Erythroblast (primary cell): Measurements from ENCODE around the gene DHX30.

Source experiments
- GATA1 ChIP-seq: IDR thresholded peaks from 2 replicates; pipeline ENCODE4 v1.6.1; 2011; ENCODE audit warnings: low read depth, mild to moderate bottlenecking, control low read depth, low read length, moderate library complexity
- POLR2A ChIP-seq: IDR thresholded peaks from 2 replicates; pipeline ENCODE4 v1.6.1; 2011; ENCODE audit warnings: mild to moderate bottlenecking, low read length

DNA sequence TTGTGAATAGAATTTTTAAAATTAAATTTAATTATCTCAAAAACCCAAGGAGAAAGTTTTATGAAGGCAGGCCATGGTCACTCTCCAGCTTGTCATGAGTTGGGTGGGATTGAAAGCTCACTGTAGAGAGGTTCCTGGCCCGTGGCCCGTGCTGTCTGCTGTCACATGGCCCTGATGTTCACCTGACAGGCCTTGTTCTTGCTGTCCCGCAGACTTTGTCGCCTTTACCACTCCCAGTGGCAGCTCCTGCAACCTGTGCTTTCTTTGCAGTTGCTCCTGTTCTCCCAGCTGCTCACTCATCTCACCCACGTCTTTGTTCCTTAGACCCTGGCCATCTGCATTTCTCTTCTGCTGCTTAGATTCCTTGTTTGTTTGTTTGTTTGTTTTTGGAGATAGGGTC, 35.6 kb downstream of the DHX30 start:
- TF ChIP-seq POLR2A, result no peak
- TF ChIP-seq GATA1, result no peak
